ENCODE data around the gene MICAL2.

DNA sequence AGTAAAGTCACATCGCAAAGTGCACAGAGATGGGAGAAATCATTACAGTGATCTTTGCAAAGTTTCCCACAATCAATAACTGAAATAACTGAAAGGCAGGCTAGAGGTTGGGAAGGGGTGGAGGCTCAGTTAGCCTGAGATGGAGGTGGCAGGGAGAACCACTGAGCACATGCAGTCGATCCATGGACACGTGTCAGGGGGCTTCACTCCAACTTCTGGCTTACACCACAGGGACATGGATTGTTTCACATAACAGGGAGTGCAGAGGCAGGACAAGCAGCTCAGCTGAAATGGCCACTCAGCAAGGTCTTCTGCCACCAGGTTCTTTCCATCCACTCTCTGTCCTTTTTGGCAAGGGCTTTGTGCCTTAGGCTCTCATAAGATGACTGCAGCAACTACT, 35.1 kb upstream of the MICAL2 start:
- TF ChIP-seq, protein P1, sequence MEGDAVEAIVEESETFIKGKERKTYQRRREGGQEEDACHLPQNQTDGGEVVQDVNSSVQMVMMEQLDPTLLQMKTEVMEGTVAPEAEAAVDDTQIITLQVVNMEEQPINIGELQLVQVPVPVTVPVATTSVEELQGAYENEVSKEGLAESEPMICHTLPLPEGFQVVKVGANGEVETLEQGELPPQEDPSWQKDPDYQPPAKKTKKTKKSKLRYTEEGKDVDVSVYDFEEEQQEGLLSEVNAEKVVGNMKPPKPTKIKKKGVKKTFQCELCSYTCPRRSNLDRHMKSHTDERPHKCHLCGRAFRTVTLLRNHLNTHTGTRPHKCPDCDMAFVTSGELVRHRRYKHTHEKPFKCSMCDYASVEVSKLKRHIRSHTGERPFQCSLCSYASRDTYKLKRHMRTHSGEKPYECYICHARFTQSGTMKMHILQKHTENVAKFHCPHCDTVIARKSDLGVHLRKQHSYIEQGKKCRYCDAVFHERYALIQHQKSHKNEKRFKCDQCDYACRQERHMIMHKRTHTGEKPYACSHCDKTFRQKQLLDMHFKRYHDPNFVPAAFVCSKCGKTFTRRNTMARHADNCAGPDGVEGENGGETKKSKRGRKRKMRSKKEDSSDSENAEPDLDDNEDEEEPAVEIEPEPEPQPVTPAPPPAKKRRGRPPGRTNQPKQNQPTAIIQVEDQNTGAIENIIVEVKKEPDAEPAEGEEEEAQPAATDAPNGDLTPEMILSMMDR (IDR thresholded peaks at IDR 0.05): no peak
- TF ChIP-seq ZFX (IDR thresholded peaks at IDR 0.05; ENCODE audit: borderline replicate concordance): no peak

Data from 22Rv1 (cell line).